ENCODE measurements around the gene SPEM3. TPM values are rescaled to one million over a fixed set of nuclear protein-coding genes. Genes with fewer than 3 reads are reported as not detected.

Gene SPEM3
- total and polyA plus RNA-seq, 2 of the 4 experiments (the other 2 are of a cell fraction) = not detected

DNA sequence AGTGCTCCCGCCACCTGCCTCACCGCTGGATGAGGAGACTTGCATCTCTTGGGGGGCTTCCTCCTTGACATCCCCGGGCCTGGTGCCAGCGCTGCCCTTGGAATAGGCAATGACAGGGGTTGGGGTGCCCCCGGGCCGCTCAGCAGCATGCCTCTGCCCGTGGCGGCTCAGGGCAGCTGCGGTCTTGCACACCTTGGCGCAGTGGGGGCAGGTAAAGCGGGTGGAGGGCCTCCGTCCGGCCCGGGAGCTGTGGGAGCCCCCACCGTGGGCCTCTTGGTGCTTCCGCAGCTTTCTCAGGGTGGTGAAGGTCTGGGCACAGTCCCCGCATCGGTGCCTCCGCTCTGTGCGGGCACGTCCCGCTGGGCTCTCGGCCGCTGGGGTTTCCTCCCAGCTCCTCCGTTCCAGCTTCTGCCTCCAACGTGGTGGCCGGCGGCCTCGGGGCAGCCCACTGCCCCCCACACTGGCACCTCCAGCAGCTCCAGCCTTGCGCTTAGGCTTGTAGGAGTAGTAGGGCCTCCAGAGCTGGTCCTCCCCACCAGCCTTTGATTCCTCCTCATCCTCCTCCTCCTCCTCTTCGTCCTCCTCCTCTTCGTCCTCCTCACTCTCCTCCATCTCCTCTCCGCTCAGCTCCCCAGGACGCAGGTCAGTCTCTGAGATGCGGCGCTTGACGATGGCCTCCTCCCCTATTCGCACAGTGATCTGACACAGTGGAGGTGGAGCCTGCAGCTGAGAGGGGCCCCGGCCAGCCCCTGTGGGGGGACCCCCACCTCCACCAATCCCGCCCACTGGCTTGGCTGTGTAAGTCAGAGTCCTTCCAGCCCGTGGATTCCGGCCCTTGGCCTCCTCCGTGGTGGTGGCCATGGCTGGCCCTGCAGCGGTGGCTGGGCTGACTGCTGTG, 34.1 kb downstream of the SPEM3 start (continued):
- no peak for TF ChIP-seq RCOR1 (IDR thresholded peaks at IDR 0.05; ENCODE audit: insufficient replicate concordance, low read length)
- TF ChIP-seq, protein P1, sequence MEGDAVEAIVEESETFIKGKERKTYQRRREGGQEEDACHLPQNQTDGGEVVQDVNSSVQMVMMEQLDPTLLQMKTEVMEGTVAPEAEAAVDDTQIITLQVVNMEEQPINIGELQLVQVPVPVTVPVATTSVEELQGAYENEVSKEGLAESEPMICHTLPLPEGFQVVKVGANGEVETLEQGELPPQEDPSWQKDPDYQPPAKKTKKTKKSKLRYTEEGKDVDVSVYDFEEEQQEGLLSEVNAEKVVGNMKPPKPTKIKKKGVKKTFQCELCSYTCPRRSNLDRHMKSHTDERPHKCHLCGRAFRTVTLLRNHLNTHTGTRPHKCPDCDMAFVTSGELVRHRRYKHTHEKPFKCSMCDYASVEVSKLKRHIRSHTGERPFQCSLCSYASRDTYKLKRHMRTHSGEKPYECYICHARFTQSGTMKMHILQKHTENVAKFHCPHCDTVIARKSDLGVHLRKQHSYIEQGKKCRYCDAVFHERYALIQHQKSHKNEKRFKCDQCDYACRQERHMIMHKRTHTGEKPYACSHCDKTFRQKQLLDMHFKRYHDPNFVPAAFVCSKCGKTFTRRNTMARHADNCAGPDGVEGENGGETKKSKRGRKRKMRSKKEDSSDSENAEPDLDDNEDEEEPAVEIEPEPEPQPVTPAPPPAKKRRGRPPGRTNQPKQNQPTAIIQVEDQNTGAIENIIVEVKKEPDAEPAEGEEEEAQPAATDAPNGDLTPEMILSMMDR (conservative IDR thresholded peaks at IDR 0.05; ENCODE audit: low read depth, low read length) = no peak
- TF ChIP-seq FOS (IDR thresholded peaks at IDR 0.05; ENCODE audit: low read depth, low read length) = no peak
